GM21723 (cell line): ENCODE data around the gene COA5.

Experiments
- ATAC-seq: cut with Tn5 transposase; IDR thresholded peaks from one replicate; pipeline ENCODE4 v1.9.1; 2021; ENCODE audit warnings: mild to moderate bottlenecking, moderate library complexity; ENCODE audit not compliant: unreplicated experiment

COA5 gene, protein sequence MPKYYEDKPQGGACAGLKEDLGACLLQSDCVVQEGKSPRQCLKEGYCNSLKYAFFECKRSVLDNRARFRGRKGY

GRCh38 chr2:98608116-98608961 is at the start of gene COA5, which contains the start of gene UNC50:
Gene COA5 (minus strand): TSS chr2:98608512. CDS start chr2:98608405, 107 bp downstream.
Gene UNC50 (plus strand): TSS chr2:98608589. CDS start chr2:98609760, 1,171 bp downstream.
- peak; percentile 87 for ATAC-seq

- ATAC-seq, result no peak
Measured at GRCh38 chr2:98656800-98657199, 48.5 kb upstream of the COA5 start.

GRCh38 chr2:98654699-98655495 is 46.6 kb upstream of the COA5 start:
- no peak for ATAC-seq

DNA sequence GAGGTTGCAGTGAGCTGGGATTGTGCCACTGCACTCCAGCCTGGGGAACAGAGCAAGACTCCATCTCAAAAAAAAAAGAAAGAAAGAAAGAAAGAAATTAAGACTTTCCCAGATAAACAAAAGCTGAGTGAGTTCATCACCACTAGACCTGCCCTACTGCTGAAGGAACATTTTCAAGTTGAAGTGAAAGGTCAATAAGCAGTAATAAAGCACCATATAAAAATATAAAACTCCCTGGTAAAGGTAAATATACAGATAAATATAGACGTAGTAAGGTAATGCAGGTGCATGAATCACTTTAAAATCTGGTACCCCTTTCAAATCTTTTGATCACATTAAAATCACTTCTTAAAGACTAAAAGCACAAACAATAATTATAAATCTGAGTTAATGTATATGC is 42.7 kb upstream of the COA5 start:
- ATAC-seq, result no peak

DNA sequence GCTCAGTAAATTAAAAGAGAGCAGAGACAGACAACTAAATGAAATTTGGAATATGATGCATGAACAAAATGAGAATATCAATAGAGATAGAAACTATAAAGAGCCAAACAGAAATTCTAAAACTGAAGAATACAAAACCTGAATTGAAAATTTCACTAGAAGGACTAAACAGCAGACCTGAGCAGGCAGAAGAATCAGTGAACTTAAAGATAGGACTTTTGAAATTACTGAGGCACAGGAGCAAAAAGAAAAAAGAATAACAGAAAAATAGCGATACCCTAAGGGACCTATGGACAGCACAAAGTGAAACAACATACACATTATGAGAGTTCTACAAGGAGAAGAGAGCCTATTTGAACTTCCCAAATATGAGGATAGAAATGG is 41.7 kb upstream of the COA5 start:
- ATAC-seq, result no peak

GRCh38 chr2:98649135-98649991 is 41.1 kb upstream of the COA5 start:
- no peak for ATAC-seq

DNA sequence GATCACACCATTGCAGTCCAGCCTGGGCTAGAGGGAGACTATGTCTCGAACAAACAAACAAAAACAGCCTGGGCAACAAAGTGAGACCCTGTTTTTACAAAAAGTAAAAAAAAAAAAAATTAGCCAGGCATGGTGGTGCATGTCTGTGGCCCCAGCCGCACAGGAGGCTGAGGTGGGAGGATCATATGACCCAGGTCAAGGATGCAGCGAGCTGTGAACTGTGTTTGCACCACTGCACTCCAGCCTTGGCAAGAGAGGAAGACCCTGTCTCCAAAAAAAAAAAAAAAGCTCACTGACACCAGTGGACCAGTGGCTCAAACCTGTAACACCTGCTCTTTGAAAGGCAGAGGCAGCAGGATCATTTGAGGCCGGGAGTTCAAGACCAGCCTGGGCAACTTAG is 40.1 kb upstream of the COA5 start:
- no peak for ATAC-seq

DNA sequence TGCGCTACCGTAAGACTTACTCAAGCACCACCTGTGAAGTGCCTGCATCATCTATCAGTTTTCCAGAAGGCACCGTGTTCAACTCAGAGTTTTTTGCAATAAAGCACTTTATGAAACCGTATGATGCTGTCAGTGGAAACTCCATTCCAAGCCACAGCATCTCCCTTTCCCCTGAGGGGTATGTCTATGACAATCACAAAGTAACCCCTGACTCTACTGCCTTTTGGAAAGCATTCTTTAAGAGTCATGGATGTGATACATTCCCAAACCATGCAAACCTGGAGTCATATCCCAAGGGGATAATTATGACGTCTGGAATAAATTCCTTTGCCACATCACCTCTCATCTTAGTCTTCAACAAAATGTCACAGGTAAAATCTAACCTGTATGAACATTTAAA is 39.3 kb upstream of the COA5 start:
- ATAC-seq, result no peak

- ATAC-seq, result no peak
Measured at GRCh38 chr2:98643496-98644100, 35.3 kb upstream of the COA5 start.

DNA sequence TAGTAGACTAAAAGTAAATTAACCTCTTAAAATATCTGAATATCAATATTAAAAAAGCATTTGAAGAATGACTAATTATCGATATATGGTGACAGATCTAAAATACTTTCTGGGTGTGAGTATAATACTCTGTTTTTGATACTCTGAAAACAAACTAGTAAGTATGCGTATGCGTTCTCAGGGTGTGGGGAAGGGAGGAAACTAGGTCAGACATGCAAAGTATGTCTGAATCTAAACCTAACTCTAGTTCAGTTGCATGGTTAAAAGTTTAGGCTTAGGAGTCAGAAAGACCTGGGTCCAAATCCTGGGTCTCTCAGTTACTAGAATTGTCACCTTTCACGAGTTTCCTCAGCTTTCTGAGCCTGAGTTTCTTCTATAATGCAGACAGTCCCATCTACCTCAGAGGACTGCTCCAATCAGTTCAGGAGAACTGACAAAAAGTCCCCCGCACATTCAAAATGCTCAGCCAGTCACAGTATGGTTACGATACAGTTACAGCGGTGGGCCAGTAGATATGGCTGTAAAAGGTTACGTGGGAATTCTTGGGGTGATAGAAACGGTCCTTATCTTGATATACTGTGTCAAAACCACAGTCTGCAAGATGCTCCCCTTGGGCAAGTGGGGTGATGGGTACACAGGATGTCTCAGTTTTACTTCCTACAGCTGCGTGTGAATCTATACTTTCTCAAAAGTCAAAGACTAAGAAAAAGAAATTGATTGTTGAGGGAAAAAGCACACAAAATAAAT is 29.3 kb upstream of the COA5 start:
- peak; percentile 83 for ATAC-seq

DNA sequence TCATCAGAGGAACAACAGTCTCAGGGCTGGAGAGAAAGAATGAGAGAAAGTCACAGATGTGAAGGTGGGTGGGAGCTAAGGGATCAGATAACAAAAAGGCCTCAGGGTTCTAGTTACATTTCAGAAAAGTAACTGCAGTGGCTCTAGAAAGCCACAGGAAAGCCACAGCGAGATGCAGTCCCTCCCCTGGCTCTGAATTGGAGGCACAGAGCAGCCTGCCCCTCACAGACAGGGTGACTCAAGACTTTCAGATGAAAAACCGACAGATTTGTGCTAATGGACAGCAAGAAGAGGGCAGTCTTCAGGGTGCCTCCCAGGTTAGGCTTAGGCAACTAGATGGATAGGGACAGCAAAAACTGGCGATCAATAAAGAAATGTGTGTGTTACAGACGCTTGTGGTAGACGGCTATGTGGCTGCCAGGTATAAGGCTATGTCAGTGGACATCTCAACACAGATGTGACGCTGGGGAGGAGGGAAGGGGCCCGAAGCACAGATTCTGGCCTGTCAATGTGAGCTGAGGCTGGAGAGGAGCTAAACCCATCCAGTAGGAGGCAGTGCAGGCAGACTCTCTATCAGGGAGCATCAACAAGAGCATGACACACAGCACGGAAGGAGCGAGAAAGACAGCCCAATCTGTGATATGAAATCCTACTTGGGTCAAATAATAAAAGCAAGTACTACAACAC is 26.2 kb upstream of the COA5 start:
- ATAC-seq, result no peak

DNA sequence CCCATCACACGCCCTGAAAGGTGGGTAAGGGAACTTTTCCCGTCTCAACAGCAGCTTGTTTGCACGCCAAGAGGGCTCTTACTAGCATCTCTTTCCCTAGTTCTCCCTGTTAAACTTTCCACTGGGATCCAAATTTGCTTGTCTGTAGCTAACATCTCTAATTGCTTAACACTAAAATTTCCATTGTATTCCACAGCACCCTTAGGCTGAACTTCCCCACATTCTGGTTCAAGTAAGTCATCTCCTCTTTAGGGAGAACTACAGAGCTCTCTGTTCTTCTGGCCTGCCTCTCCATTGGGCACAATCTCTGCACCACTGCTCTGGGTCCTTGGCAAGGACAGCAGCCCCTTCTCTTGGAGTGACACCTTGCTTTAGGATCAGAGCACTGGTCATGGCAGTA is 24.0 kb upstream of the COA5 start:
- no peak for ATAC-seq

DNA sequence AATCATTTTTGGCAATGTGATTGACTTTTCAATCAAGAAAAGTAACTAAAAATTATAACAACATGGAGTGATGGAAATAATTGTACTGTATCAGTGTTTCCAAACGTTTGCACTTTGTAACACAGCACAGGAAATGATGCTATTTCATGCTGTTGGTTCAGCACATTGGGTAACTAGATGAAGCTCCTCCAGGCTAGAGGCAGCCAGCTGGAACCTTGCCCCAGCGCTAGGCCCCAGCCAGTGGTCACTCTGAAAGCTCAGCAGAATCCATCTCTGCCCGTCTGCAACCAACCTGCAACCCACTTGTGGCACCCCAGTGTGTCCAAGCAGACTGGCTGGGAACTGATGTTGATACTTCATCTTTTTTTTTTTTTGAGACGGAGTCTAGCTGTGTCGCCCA is 15.3 kb upstream of the COA5 start:
- no peak for ATAC-seq

- ATAC-seq, result no peak
Measured at GRCh38 chr2:98617149-98617548, 8.8 kb upstream of the COA5 start.

- ATAC-seq, result no peak
Measured at GRCh38 chr2:98615481-98615880, 7.2 kb upstream of the COA5 start.

DNA sequence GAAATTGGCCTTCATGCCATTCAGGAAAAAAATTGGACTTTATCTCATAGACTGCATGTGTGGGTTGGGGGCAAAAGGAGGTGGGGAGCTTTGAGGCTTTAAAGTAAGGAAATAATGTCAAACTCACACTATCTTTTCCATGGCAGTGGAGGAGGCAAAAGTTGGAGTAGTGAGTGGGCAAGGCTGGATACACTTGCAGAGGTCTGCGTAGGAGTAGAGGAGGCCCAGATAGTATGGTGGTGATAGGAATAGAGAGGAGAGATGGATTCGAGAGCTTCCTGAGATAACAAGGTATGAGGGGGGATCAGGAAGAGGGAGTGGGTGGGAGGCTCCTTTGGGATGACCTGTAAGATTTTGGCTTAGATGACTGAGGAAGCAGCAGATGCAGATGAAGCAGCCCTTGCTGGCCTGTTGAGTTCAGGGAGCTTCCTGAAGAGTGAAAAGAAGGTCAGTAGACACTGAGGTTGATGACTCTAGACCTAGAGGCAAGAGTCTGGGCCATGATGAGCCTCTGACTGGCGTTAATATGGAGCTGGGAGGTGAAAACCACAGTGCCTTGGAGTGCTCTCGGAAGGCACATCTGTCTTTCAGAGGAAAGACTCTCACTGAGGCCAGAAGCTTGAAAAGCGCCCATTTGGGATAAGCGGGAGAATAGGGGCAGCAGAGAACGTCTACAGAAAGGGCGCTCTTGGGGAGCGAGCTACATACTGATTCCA is 5.9 kb upstream of the COA5 start:
- no peak for ATAC-seq

- peak; percentile 13 for ATAC-seq
Measured at GRCh38 chr2:98608962-98609604, 771 bp upstream of the COA5 start.

GRCh38 chr2:98607741-98608115 is 584 bp downstream of the COA5 start:
- ATAC-seq, result no peak
